Heart left ventricle (tissue), 13 donors: ENCODE data around the gene TIPARP.

Experiments used
- POLR2A ChIP-seq, 2 donors: fragments of 450-650 bp; IDR thresholded peaks; one replicate each; pipeline ENCODE4 v1.6.1; 2017; ENCODE audit warnings: antibody characterized with exemption in 2 of 2, mild to moderate bottlenecking in 2 of 2, moderate library complexity in 2 of 2
- TF ChIP-seq, protein P1 (sequence below), 12 donors: fragments of 200-600 bp; sonication (generic) in 4 of 12; IDR thresholded peaks; one replicate each; pipeline versions ENCODE4 v1.5.0 to v1.8.0; 2018 to 2022; ENCODE audit warnings: antibody characterized with exemption in 12 of 12, mild to moderate bottlenecking in 5 of 12
- donor health status: ischemic (EF 13 %, LVEDD 7.1; RV severe dilation, severe dysfunction).
- donor health status: DM: no; HTN: yes; CAD: no.
- donor health status: DM: no; HTN: no; CAD: no.
- donor health status: ischemic (EF 25% LVEDD 6.9; RV normal size, moderate dysfunction).
- donor health status: ischemic (EF 25% LVEDD 5.7; RV mildly dilated, moderate dysfunction).
- donor health status: ischemic (EF 35%, LVEDD 5.7; RV mildly dilated, moderate dysfunction).
- donor health status: nonischemic (EF 11% LVEDD 7.7; RV severe dilation, severe dysfunction).
- donor health status: DM: yes; HTN: yes; CAD: no.
- donor health status: PGD.
- donor health status: ischemic (EF 29% LVEDD 5.4; RV normal size, mild dysfunction).
- donor health status: nonischemic (EF 23%, LVEDD 6.1; RV moderate dilation, normal function).

DNA sequence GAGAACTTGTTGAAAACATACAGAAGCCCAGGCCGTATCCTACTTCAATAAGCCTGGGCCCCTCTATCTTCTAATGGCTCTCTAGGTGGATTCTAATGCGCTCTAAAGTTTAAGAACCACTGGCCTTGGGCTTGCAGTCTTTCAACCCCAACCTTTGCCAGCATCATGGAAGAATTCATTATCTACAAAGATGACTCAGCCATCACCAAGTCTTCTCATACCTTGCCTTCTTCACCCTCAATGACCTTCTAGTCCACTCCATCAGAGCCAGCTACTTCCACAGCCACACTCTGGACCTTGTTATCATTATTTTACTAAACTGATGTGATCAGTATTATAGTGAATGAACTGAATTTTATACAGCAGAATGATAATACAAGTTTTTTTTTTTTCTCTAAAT, 16.9 kb upstream of the TIPARP start:
- TF ChIP-seq, protein P1, sequence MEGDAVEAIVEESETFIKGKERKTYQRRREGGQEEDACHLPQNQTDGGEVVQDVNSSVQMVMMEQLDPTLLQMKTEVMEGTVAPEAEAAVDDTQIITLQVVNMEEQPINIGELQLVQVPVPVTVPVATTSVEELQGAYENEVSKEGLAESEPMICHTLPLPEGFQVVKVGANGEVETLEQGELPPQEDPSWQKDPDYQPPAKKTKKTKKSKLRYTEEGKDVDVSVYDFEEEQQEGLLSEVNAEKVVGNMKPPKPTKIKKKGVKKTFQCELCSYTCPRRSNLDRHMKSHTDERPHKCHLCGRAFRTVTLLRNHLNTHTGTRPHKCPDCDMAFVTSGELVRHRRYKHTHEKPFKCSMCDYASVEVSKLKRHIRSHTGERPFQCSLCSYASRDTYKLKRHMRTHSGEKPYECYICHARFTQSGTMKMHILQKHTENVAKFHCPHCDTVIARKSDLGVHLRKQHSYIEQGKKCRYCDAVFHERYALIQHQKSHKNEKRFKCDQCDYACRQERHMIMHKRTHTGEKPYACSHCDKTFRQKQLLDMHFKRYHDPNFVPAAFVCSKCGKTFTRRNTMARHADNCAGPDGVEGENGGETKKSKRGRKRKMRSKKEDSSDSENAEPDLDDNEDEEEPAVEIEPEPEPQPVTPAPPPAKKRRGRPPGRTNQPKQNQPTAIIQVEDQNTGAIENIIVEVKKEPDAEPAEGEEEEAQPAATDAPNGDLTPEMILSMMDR (IDR thresholded peaks at IDR 0.05): no peak
- no peak for TF ChIP-seq POLR2A (IDR thresholded peaks at IDR 0.05)
